ENCODE data around the gene TMEM252.

GRCh38 chr9:68522131-68522530 is 18.6 kb downstream of the TMEM252 start:
- TF ChIP-seq EZH2 (optimal IDR thresholded peaks at IDR 0.05; ENCODE audit: low read depth, low read length) (no peak), CTCF (IDR thresholded peaks at IDR 0.05; ENCODE audit: low read length) (no peak)
